ENCODE data around the gene KLRC2. TPM values are rescaled to one million over a fixed set of nuclear protein-coding genes. Genes with fewer than 3 reads are reported as not detected.
"Not testable (repeated sequence)": the region's sequence is repeated elsewhere in the genome, so short reads cannot be mapped to it uniquely, and the experiment has no call there.

Gene KLRC2
- total RNA-seq, result 1 to 10 TPM in 3 of 4 donors, not detected in 1; 1.8 to 8.3 (median 4.7) TPM

- not testable (repeated sequence) for H3K27ac ChIP-seq, DNase-seq, H3K27me3 ChIP-seq, H3K4me3 ChIP-seq, H3K4me1 ChIP-seq, H3K36me3 ChIP-seq, H3K9me3 ChIP-seq
These were observed at the start of gene KLRC2 for GRCh38 chr12:10435816-10436215. KLRC2 (minus strand) TSS chr12:10436010; CDS start chr12:10435986, 24 bp downstream.

- not testable (repeated sequence) for H3K27ac ChIP-seq, H3K9me3 ChIP-seq, DNase-seq, H3K4me1 ChIP-seq, H3K36me3 ChIP-seq, H3K4me3 ChIP-seq, H3K27me3 ChIP-seq
These were observed 46.1 kb upstream of the KLRC2 start for GRCh38 chr12:10481901-10482300.

GRCh38 chr12:10472808-10473207 lies 37.0 kb upstream of the KLRC2 start:
- H3K4me1 ChIP-seq, DNase-seq, H3K36me3 ChIP-seq, H3K4me3 ChIP-seq, H3K9me3 ChIP-seq, H3K27ac ChIP-seq, H3K27me3 ChIP-seq: not testable (repeated sequence)

GRCh38 chr12:10469701-10470100 lies 33.9 kb upstream of the KLRC2 start:
- Histone ChIP-seq H3K36me3 (no peaks in the 10 kb centered on the region), H3K9me3 (peaks cover 0 to 4% (median 0%) of the 10 kb centered on the region in 4 donors), H3K27ac (no peak overlapping the region), H3K4me1 (no peaks in the 10 kb centered on the region), H3K4me3 (no peak overlapping the region), H3K27me3 (no peaks in the 10 kb centered on the region)
- TF ChIP-seq POLR2A (IDR thresholded peaks at IDR 0.05) (no peak), CTCF (IDR thresholded peaks at IDR 0.05) (no peak)
- DNase-seq, result no peak

- Histone ChIP-seq H3K36me3 (no peaks in the 10 kb centered on the region), H3K27me3 (no peaks in the 10 kb centered on the region), H3K27ac (no peak overlapping the region), H3K4me3 (no peak overlapping the region), H3K9me3 (peaks cover 0 to 4% (median 0%) of the 10 kb centered on the region in 4 donors), H3K4me1 (no peaks in the 10 kb centered on the region)
- no peak for DNase-seq
- TF ChIP-seq CTCF (IDR thresholded peaks at IDR 0.05), result no peak
- TF ChIP-seq POLR2A (IDR thresholded peaks at IDR 0.05), result no peak
These were observed 30.5 kb upstream of the KLRC2 start for GRCh38 chr12:10466311-10466710.

GRCh38 chr12:10457760-10458159 lies 21.9 kb upstream of the KLRC2 start:
- H3K36me3 ChIP-seq, result no peaks in the 10 kb centered on the region
- no peak overlapping the region for H3K27ac ChIP-seq
- H3K4me1 ChIP-seq, result no peaks in the 10 kb centered on the region
- no peak overlapping the region for H3K4me3 ChIP-seq
- no peak for TF ChIP-seq POLR2A (IDR thresholded peaks at IDR 0.05)
- TF ChIP-seq CTCF (IDR thresholded peaks at IDR 0.05), result no peak
- DNase-seq, result no peak
- peaks cover 0 to 7% (median 2%) of the 10 kb centered on the region in 4 donors for H3K9me3 ChIP-seq
- no peaks in the 10 kb centered on the region for H3K27me3 ChIP-seq

GRCh38 chr12:10456856-10457255 lies 21.0 kb upstream of the KLRC2 start:
- TF ChIP-seq CTCF (IDR thresholded peaks at IDR 0.05) (no peak), POLR2A (IDR thresholded peaks at IDR 0.05) (no peak)
- Histone ChIP-seq H3K9me3 (peaks cover 0 to 7% (median 2%) of the 10 kb centered on the region in 4 donors), H3K4me1 (no peaks in the 10 kb centered on the region), H3K27me3 (no peaks in the 10 kb centered on the region), H3K36me3 (no peaks in the 10 kb centered on the region), H3K27ac (no peak overlapping the region), H3K4me3 (no peak overlapping the region)
- no peak for DNase-seq

All from Peyer's patch (tissue), 4 donors.